Measurements from ENCODE around the gene RAB36. TPM values are rescaled to one million over a fixed set of nuclear protein-coding genes. Genes with fewer than 3 reads are reported as not detected.

RAB36 gene
- total and polyA plus RNA-seq, 2 donors (not counting 1 experiment from before 2014, with no cell fraction given) = 1.1 to 3.3 TPM

Small RNA genes within 50 kb of the gene (small RNA-seq; reads per million reads assigned to genes)
- not detected for gene BCRP8 (ENCODE audit: insufficient read length, low read depth, low replicate concordance)
- not detected for gene RF00017 (ENCODE audit: insufficient read length, low read depth, low replicate concordance)
- gene RF00066 (ENCODE audit: insufficient read length, low read depth, low replicate concordance) = not detected

Other genes starting within 250 kb of the RAB36 start
- gene GNAZ, start 75.0 kb upstream of the RAB36 start, total RNA-seq = 7.7 and 9.1 TPM in 2 replicates
- gene GNAZ, start 75.0 kb upstream of the RAB36 start, polyA plus RNA-seq = 2.5 and 2.8 TPM in 2 replicates
- not detected in 2 replicates for gene RSPH14, start 3.5 kb upstream of the RAB36 start, total RNA-seq
- 0.26 and 0.34 TPM in 2 replicates for gene RSPH14, start 3.5 kb upstream of the RAB36 start, polyA plus RNA-seq
- gene BCR, start 35.0 kb downstream of the RAB36 start, total RNA-seq = 46.4 and 49.6 TPM in 2 replicates
- gene BCR, start 35.0 kb downstream of the RAB36 start, polyA plus RNA-seq = 28.3 and 30.2 TPM in 2 replicates

Data from B cell (primary cell).